ENCODE data around the gene WDPCP. TPM values are rescaled to one million over a fixed set of nuclear protein-coding genes. Genes with fewer than 3 reads are reported as not detected.
"Not testable (repeated sequence)": the region's sequence is repeated elsewhere in the genome, so short reads cannot be mapped to it uniquely, and the experiment has no call there.

WDPCP gene
- total RNA-seq, 1 experiment from 2014 or later: 7.4 TPM

DNA sequence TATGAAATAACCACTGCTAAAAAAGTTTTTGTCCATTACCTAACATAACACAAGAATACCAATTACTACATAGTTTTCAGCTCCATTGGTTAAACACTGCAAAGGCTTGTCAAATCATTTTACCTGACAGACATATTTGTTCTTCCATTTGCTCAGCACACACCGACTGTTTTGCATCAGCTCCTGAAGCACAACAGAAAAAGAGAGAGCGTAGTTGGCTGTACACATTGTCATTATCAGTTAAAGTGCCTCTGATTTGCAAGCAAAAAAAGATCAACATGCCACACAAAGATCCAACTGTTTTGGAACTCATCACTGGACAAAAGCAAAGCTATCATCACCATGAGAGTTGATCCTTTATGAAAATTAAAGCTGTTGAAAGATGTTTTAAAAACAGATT is 103.8 kb downstream of the WDPCP start:
- no peak overlapping the region for H3K27ac ChIP-seq (ENCODE audit: low read length)
- TF ChIP-seq TCF7L2 (IDR thresholded peaks at IDR 0.05; ENCODE audit: low read depth, low read length) (no peak), POLR2AphosphoS5 (IDR thresholded peaks at IDR 0.05; ENCODE audit: low read depth, low read length) (no peak), SIN3A (IDR thresholded peaks at IDR 0.05; ENCODE audit: borderline replicate concordance, insufficient read depth, low read depth, low read length) (no peak)
- TF ChIP-seq, protein P1, sequence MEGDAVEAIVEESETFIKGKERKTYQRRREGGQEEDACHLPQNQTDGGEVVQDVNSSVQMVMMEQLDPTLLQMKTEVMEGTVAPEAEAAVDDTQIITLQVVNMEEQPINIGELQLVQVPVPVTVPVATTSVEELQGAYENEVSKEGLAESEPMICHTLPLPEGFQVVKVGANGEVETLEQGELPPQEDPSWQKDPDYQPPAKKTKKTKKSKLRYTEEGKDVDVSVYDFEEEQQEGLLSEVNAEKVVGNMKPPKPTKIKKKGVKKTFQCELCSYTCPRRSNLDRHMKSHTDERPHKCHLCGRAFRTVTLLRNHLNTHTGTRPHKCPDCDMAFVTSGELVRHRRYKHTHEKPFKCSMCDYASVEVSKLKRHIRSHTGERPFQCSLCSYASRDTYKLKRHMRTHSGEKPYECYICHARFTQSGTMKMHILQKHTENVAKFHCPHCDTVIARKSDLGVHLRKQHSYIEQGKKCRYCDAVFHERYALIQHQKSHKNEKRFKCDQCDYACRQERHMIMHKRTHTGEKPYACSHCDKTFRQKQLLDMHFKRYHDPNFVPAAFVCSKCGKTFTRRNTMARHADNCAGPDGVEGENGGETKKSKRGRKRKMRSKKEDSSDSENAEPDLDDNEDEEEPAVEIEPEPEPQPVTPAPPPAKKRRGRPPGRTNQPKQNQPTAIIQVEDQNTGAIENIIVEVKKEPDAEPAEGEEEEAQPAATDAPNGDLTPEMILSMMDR (IDR thresholded peaks at IDR 0.05): no peak
- TF ChIP-seq, protein P2, sequence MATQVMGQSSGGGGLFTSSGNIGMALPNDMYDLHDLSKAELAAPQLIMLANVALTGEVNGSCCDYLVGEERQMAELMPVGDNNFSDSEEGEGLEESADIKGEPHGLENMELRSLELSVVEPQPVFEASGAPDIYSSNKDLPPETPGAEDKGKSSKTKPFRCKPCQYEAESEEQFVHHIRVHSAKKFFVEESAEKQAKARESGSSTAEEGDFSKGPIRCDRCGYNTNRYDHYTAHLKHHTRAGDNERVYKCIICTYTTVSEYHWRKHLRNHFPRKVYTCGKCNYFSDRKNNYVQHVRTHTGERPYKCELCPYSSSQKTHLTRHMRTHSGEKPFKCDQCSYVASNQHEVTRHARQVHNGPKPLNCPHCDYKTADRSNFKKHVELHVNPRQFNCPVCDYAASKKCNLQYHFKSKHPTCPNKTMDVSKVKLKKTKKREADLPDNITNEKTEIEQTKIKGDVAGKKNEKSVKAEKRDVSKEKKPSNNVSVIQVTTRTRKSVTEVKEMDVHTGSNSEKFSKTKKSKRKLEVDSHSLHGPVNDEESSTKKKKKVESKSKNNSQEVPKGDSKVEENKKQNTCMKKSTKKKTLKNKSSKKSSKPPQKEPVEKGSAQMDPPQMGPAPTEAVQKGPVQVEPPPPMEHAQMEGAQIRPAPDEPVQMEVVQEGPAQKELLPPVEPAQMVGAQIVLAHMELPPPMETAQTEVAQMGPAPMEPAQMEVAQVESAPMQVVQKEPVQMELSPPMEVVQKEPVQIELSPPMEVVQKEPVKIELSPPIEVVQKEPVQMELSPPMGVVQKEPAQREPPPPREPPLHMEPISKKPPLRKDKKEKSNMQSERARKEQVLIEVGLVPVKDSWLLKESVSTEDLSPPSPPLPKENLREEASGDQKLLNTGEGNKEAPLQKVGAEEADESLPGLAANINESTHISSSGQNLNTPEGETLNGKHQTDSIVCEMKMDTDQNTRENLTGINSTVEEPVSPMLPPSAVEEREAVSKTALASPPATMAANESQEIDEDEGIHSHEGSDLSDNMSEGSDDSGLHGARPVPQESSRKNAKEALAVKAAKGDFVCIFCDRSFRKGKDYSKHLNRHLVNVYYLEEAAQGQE (IDR thresholded peaks at IDR 0.05; ENCODE audit: insufficient read depth in 1 of 2, low read depth in 2 of 2, low read length in 1 of 2): no peak
- H3K27me3 ChIP-seq (ENCODE audit: control insufficient read depth, insufficient read depth, low read length): no peaks in the 10 kb centered on the region
- in situ Hi-C loops (cut with HindIII; ENCODE audit: low pct_unique_long_range_greater_than_20kb, low sequenced_read_pairs) (no loop called here), intact Hi-C loops (cut with micrococcal nuclease; ENCODE audit: unreplicated experiment) (no loop called here)
- ChIA-PET CTCF (no interaction called here), POLR2A (interaction anchor here (0.7 kb wide), 1 partner anchor 77 kb away, joined by 4 read pairs; no protein-coding TSS in a partner anchor)
- no peak overlapping the region for H3K4me3 ChIP-seq (ENCODE audit: low read depth in 2 of 2, low read length in 2 of 2)
- BruUV-seq (replicated peaks): no TSS peak
- DNase-seq (ENCODE audit: low read depth, low spot score) (no peak), ATAC-seq (no peak)
- no peaks in the 10 kb centered on the region for H3K36me3 ChIP-seq (ENCODE audit: control insufficient read depth, insufficient read depth, low read length)
- H3K9me3 ChIP-seq (ENCODE audit: control insufficient read depth, insufficient read depth, low read depth, low read length): no peaks in the 10 kb centered on the region
- H3K4me1 ChIP-seq (ENCODE audit: control insufficient read depth, insufficient read depth, low read length): no peaks in the 10 kb centered on the region

DNA sequence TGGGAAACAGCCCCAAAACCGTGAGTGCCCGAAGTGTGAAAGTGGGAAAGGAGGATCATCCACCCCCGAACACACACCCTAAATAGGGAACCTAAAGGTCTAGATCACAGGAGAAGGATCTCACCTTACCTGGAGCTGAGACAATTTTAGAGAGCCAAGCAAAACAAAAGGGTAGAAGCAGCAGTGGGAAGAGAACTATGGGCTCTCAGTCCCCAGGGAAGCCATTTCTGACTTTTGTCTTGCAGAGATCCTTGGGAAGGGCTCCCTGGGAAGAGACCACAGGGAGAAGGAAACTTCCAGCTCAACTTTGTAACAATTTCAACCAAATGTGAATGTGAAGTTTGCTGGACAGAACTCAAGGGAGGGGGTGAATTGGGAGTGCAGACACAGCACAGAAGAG is 110.6 kb downstream of the WDPCP start:
- ChIA-PET CTCF (no interaction called here), POLR2A (no interaction called here)
- no peaks in the 10 kb centered on the region for H3K9me3 ChIP-seq (ENCODE audit: control insufficient read depth, insufficient read depth, low read depth, low read length)
- DNase-seq (ENCODE audit: low read depth, low spot score): no peak
- H3K27me3 ChIP-seq (ENCODE audit: control insufficient read depth, insufficient read depth, low read length): no peaks in the 10 kb centered on the region
- H3K4me3 ChIP-seq (ENCODE audit: low read depth in 2 of 2, low read length in 2 of 2): no peak overlapping the region
- BruUV-seq (replicated peaks): no TSS peak
- intact Hi-C loops (cut with micrococcal nuclease; ENCODE audit: unreplicated experiment): no loop called here
- no peak for ATAC-seq
- in situ Hi-C loops (cut with HindIII; ENCODE audit: low pct_unique_long_range_greater_than_20kb, low sequenced_read_pairs): no loop called here
- no peaks in the 10 kb centered on the region for H3K36me3 ChIP-seq (ENCODE audit: control insufficient read depth, insufficient read depth, low read length)
- no peaks in the 10 kb centered on the region for H3K4me1 ChIP-seq (ENCODE audit: control insufficient read depth, insufficient read depth, low read length)
- no peak overlapping the region for H3K27ac ChIP-seq (ENCODE audit: low read length)
- TF ChIP-seq, protein P2 (IDR thresholded peaks at IDR 0.05; ENCODE audit: insufficient read depth in 1 of 2, low read depth in 2 of 2, low read length in 1 of 2): no peak
- TF ChIP-seq POLR2AphosphoS5 (IDR thresholded peaks at IDR 0.05; ENCODE audit: low read depth, low read length) (no peak), TCF7L2 (IDR thresholded peaks at IDR 0.05; ENCODE audit: low read depth, low read length) (no peak), SIN3A (IDR thresholded peaks at IDR 0.05; ENCODE audit: borderline replicate concordance, insufficient read depth, low read depth, low read length) (no peak)
- TF ChIP-seq, protein P1 (IDR thresholded peaks at IDR 0.05): no peak

DNA sequence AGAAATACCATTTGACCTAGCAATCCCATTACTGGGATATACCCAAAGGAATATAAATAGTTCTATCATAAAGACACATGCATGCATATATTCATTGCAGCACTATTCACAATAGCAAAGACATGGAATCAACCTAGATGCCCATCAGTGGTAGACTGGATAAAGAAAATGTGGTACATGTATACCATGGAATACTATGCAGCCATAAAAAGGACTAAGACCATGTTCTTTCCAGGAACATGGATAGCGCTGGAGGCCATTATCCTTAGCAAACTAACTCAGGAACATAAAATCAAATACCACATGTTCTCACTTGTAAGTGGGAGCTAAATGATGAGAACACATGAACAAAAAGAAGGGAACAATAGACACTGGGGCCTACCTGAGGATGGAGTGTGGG is 119.0 kb downstream of the WDPCP start:
- DNase-seq (ENCODE audit: low read depth, low spot score); H3K27me3 ChIP-seq (ENCODE audit: control insufficient read depth, insufficient read depth, low read length); H3K9me3 ChIP-seq (ENCODE audit: control insufficient read depth, insufficient read depth, low read depth, low read length); ATAC-seq; CTCF ChIA-PET; BruUV-seq (replicated peaks); H3K36me3 ChIP-seq (ENCODE audit: control insufficient read depth, insufficient read depth, low read length); H3K4me1 ChIP-seq (ENCODE audit: control insufficient read depth, insufficient read depth, low read length); H3K27ac ChIP-seq (ENCODE audit: low read length); H3K4me3 ChIP-seq (ENCODE audit: low read depth in 2 of 2, low read length in 2 of 2); intact Hi-C loops (cut with micrococcal nuclease; ENCODE audit: unreplicated experiment); POLR2A ChIA-PET; in situ Hi-C loops (cut with HindIII; ENCODE audit: low pct_unique_long_range_greater_than_20kb, low sequenced_read_pairs): not testable (repeated sequence)
